ENCODE data around the gene ITPR1. TPM values are rescaled to one million over a fixed set of nuclear protein-coding genes. Genes with fewer than 3 reads are reported as not detected.

Gene ITPR1
- total and polyA plus RNA-seq, 2 experiments from 2014 or later = 6.8 to 21.0 TPM

GRCh38 chr3:4742359-4742758 is 249.2 kb downstream of the ITPR1 start:
- Histone ChIP-seq H3K79me2 (replicated peaks; ENCODE audit: insufficient read depth) (no peaks in the 10 kb centered on the region), H3K27me3 (ENCODE audit: insufficient read depth) (no peaks in the 10 kb centered on the region), H2AFZ (no peak overlapping the region), H3K36me3 (ENCODE audit: insufficient read depth) (no peaks in the 10 kb centered on the region), H3K27ac (ENCODE audit: low read depth) (no peak overlapping the region), H3K4me1 (ENCODE audit: insufficient read depth) (no peaks in the 10 kb centered on the region), H3K4me3 (no peak overlapping the region), H3F3A (replicated peaks; ENCODE audit: low read depth) (no peaks in the 10 kb centered on the region), H3K4me2 (no peak overlapping the region), H3K9me2 (ENCODE audit: insufficient read depth) (peaks cover 11% of the 10 kb centered on the region), H4K20me1 (replicated peaks; ENCODE audit: insufficient read depth) (no peaks in the 10 kb centered on the region)
- H3K4me3 Mint-ChIP-seq = no peak overlapping the region
- H3K4me1 Mint-ChIP-seq = no peaks in the 10 kb centered on the region
- no peaks in the 10 kb centered on the region; the same call in 2 of the 3 replicates for H3K36me3 Mint-ChIP-seq (ENCODE audit: low read depth)
- H3K27ac Mint-ChIP-seq = no peak overlapping the region
- no peaks in the 10 kb centered on the region for H3K27me3 Mint-ChIP-seq (ENCODE audit: insufficient read depth, low read depth, poor library complexity)
- TF ChIP-seq NANOG (IDR thresholded peaks at IDR 0.05; ENCODE audit: borderline replicate concordance) (no peak), CREB1 (CRISPR knock-in tag; IDR thresholded peaks at IDR 0.05; ENCODE audit: low read depth) (no peak), ZNF462 (CRISPR knock-in tag; IDR thresholded peaks at IDR 0.05) (no peak), POLR2AphosphoS5 (IDR thresholded peaks at IDR 0.05; ENCODE audit: low read depth) (no peak), ZNF331 (CRISPR knock-in tag; IDR thresholded peaks at IDR 0.05; ENCODE audit: low read depth) (no peak), ETS1 (IDR thresholded peaks at IDR 0.05) (no peak), JUNB (IDR thresholded peaks at IDR 0.05; ENCODE audit: unreplicated experiment) (no peak), REST (IDR thresholded peaks at IDR 0.05; ENCODE audit: unreplicated experiment) (no peak), CTCF (conservative IDR thresholded peaks at IDR 0.05; ENCODE audit: low read depth in 2 of 2) (no peak), EZH2 (IDR thresholded peaks at IDR 0.05; ENCODE audit: low read depth, unreplicated experiment) (no peak), STAT1 (IDR thresholded peaks at IDR 0.05; ENCODE audit: unreplicated experiment) (no peak), EZH2phosphoT487 (IDR thresholded peaks at IDR 0.05; ENCODE audit: unreplicated experiment) (no peak), ZNF114 (CRISPR knock-in tag; IDR thresholded peaks at IDR 0.05) (no peak)
- ATAC-seq (no peak), DNase-seq (ENCODE audit: low spot score) (no peak)
- no peaks in the 10 kb centered on the region for H3K9me3 Mint-ChIP-seq

Data from GM23338 (cell line).